ENCODE measurements around the gene MS4A5.

The MS4A5 gene

GRCh38 chr11:60485987-60486386, 56.6 kb downstream of the MS4A5 start:
- no peak for DNase-seq

DNA sequence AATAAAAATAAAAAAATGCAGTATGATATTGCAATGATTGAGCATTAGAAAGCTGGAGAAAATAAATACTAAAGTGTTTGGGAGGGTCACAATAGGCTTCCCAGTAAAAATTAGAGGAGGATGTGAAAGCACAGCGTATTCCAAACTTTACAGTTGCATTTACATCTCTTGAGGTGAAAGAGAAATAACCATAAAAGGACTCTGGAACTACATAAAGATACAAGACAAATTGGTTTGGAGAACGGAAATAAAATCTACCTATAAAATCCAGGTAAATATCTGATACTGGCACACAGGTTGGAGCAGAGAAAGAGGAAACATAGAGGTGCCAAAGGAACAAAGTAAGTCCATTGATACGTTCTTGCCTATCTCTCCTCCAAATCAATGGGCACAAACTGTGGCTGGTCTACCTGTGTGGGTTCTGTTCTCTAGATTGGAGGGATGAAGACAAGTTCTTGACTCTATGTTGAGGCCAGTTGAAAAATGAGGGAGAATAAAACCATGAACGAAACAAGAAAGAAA, 63.2 kb downstream of the MS4A5 start, which contains the start of gene MS4A12:
Gene MS4A12, plus strand, starts transcription at position 291 of the 522 bp plus-strand sequence. CDS start 4,541 bp downstream, outside the sequence.
- no peak for DNase-seq

GRCh38 chr11:60493454-60493853, 64.1 kb downstream of the MS4A5 start:
- no peak for DNase-seq

Data from fibroblast of skin of right quadriceps (primary cell).